HG03457 (cell line): Measurements from ENCODE around the gene CCDC81.
"Not testable (repeated sequence)": the region's sequence is repeated elsewhere in the genome, so short reads cannot be mapped to it uniquely, and the experiment has no call there.

Source experiments
- ATAC-seq: cut with Tn5 transposase; IDR thresholded peaks from one replicate; pipeline ENCODE4 v1.9.1; 2021; ENCODE audit warnings: moderate number of reproducible peaks; ENCODE audit not compliant: unreplicated experiment

Gene CCDC81

DNA sequence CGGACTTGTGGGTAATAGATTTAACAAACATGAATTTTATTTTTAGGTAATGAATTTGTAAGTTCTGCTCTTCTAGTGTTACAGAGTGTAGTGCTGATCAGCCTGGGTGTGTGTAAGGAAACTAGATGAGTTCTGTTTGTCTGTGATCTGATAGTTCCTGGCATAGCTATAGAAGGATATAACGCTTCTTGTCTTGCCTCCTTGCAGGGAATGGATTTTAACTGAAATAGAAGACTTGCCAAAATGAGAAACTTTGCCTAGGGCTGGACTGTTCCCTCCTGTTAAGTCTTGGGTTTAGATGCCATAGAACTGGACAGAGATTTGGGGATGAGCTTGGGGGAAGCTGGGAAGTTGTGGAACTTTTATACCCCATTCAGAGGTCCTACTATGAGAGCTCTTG lies 11.6 kb downstream of the CCDC81 start:
- ATAC-seq: no peak

- no peak for ATAC-seq
These were observed 12.1 kb downstream of the CCDC81 start for GRCh38 chr11:86386746-86387145.

DNA sequence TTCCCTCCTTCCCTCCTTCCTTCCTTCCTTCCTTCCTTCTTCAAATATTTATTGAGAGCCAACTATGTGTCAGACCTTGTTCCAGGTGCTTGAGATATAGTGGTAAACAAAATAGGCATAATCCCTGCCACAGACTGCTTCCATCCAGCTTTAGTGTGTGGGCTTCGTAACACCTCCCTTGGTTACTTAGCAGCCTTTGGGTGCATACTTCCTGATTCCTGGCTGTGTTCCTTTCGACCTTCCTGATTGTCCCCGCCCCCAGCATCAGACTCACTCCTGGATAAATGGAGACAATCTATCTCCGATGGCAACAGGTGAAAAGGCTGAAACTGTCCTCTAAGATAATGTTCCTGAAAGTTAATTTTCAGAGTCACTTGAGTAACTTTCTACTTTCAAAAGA lies 13.5 kb downstream of the CCDC81 start:
- ATAC-seq: no peak

- ATAC-seq: no peak
These were observed 15.8 kb downstream of the CCDC81 start for GRCh38 chr11:86390487-86390886.

- no peak for ATAC-seq
These were observed 20.4 kb downstream of the CCDC81 start for GRCh38 chr11:86395061-86395551.

DNA sequence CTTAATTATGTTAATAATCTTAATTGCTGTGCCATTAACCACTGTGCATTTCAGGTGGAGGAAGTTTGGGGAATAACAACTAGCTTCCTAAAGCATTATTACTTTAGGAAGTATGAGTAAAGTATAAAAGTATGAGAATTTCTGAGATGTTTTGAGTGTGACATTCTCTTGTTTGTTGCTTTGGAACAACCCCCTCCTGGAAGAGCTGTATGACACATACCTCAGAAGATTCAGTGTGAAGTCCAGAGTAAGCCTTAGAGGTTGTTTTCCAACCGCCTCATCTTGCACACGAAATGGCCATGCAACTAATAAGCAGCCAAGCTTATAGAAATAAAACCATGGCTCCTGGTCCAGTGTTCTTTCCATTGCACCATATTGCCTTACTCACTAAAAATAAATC lies 21.7 kb downstream of the CCDC81 start:
- ATAC-seq: no peak

DNA sequence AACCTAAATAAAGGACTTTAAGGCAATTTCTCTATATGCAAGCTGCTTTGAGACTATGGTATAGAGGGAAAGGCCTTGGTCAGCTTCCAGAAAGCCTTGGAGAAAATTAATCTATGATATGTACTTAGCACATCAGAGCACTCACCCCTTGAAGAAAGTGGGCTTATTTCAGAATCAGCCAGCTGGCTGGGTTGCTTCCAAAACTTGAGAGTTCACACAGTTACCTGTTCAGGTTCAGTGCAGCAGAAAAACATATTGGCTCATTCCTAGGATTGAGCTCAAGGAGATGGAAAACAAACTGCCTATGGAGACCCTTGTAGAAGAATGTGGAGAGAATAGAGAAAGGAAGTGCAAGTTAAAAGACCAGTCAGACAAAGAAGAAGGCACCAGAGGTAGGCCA lies 22.7 kb downstream of the CCDC81 start:
- no peak for ATAC-seq

- ATAC-seq: no peak
These were observed 23.4 kb downstream of the CCDC81 start for GRCh38 chr11:86398106-86398505.

- ATAC-seq: no peak
These were observed 28.8 kb downstream of the CCDC81 start for GRCh38 chr11:86403458-86403857.

GRCh38 chr11:86408845-86409244 lies 34.2 kb downstream of the CCDC81 start:
- no peak for ATAC-seq

GRCh38 chr11:86414032-86414431 lies 39.3 kb downstream of the CCDC81 start:
- ATAC-seq: no peak

GRCh38 chr11:86415026-86415425 lies 40.3 kb downstream of the CCDC81 start:
- ATAC-seq: no peak

- ATAC-seq: no peak
These were observed 41.8 kb downstream of the CCDC81 start for GRCh38 chr11:86416494-86416893.

- not testable (repeated sequence) for ATAC-seq
These were observed 42.3 kb downstream of the CCDC81 start for GRCh38 chr11:86416951-86417350.

DNA sequence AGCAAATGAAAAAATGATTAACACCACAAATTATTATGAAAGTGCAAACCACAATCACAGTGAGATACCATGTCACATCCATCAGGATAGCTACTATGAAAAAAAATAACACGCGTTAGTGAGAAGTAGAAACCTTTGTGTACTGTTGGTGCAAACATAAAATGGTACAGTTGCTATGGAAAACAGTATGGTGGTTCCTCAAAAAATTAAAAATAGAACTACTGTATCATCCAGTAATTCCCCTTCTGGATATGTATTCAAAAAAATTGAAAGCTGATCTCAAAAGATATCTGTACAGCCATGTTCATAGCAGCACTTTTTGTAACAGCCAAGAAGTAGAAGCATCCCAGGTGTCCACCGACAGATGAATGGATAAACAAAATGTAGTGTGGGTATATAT lies 43.4 kb downstream of the CCDC81 start:
- ATAC-seq: no peak

GRCh38 chr11:86418513-86418912 lies 43.8 kb downstream of the CCDC81 start:
- ATAC-seq: no peak

GRCh38 chr11:86418917-86419316 lies 44.2 kb downstream of the CCDC81 start:
- no peak for ATAC-seq

- ATAC-seq: no peak
These were observed 47.3 kb downstream of the CCDC81 start for GRCh38 chr11:86421946-86422345.

DNA sequence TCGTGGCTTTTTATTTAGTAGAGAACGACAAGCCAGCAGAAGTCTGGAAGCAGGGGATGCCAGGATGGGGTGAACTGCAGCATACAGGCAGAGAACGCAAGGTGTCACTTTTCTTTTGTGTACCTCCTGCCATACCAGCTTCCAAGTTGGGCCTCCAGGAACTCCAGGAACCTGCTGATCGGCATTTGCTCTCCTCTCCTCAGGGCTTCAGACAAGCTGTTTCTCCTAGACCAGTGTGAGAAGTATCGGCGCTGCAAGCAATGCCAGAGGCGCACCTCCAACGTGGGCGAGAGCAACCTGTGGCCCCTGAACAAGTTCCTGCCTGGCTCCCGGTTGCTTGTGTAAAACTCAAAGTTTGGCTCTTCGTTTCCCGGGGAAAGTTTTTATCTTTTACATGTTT lies 47.7 kb downstream of the CCDC81 start:
- no peak for ATAC-seq

GRCh38 chr11:86423488-86423887 lies 48.8 kb downstream of the CCDC81 start:
- not testable (repeated sequence) for ATAC-seq

DNA sequence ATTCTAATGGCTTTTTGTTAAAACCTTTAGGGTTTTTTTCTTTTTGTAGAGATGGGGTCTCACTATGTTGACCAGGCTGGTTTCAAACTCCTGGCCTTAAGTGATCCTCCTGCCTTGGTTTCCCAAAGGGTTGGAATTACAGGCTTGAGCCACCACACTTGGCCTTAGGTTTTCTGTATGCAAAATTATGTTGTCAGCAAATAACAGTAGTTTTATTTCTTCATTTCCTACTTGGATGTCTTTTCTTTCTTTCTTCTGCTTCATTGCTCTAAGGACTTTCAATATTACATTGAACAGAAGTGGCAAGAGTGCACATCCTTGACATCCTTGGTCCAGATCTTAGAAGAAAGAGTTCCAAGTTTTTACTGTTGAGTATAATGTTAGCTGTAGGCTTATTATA lies 52.8 kb downstream of the CCDC81 start:
- ATAC-seq: no peak

DNA sequence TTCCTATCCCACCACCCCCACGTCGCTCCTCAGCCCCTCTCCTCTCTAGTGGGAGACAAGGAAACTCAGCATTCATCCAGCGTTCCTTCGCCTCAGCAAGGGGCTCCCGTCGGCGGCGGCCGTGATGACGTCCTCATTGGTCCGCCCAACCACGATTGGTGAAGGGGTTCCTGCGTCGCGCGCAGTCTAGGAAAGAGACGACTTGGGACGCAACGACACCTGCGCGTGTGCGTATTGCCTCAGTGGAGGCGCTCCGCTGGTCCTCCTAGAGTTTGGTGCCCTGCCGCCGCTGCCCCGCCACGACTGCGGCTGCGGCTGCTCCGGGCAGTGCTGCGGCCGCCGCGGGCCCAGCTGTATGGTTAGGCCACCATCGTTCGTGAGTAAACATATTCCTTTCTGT lies 56.6 kb downstream of the CCDC81 start:
- ATAC-seq: no peak

DNA sequence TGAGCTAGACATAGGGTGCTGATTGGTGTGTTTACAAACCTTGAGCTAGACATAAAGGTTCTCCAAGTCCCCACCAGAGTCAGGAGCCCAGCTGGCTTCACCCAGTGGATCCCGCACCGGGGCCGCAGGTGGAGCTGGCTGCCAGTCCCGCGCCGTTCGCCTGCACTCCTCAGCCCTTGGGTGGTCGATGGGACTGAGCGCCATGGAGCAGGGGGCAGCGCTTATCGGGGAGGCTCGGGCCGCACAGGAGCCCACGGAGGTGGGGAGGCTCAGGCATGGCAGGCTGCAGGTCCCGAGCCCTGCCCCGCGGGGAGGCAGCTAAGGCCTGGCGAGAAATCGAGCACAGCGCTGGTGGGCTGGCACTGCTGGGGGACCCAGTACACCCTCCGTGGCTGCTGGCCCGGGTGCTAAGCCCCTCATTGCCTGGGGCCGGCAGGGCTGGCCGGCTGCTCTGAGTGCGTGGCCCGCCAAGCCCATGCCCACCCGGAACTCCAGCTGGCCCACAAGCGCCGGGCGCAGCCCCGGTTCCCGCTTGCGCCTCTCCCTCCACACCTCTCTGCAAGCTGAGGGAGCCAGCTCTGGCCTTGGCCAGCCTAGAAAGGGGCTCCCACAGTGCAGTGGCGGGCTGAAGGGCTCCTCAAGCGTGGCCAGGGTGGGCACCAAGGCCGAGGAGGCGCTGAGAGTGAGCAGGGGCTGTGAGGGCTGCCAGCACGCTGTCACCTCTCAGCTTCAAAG lies 58.8 kb downstream of the CCDC81 start:
- not testable (repeated sequence) for ATAC-seq
